GM19035 (cell line): ENCODE results near the gene SMIM26.

Experiments
- ATAC-seq: cut with Tn5 transposase; IDR thresholded peaks from one replicate; pipeline ENCODE4 v1.9.1; 2021; ENCODE audit not compliant: unreplicated experiment

SMIM26 gene

DNA sequence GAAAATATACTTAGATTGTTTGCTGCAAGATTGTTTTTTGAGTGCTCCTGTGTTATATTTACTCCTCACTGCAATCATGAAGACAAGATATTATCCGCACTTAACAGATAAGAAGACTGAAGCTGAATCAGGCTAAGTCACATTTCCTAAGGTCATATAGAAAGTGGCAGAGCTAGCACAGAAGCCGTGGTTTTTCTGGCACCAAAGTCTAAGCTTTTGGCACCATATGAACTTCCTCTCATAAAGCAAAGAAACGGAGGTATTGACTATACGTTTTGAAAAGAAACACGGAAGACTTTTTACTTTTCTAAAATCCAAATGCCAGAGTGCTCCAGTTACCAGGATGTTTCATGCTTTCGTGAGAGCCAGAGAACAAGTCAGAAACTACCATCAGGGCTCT is 11.3 kb downstream of the SMIM26 start:
- no peak for ATAC-seq

DNA sequence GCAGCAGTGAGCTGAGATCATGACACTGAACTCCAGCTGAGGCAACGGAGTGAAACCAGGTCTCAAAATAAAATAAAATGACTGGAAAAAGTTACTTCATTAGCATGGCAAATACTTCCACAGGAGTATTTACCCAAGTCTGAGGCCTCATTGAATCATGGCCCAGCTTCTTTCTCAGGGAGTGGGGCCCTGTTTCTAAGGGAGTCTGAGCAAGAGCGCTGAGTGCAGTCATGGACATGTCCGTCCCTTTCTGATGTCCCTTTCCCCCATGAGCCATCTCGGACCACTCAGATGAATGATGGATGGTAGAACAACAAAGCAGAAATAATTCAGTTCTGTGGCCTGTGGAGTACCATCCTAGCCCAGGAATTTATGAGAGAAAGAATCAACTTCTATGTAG is 12.8 kb downstream of the SMIM26 start:
- no peak for ATAC-seq

DNA sequence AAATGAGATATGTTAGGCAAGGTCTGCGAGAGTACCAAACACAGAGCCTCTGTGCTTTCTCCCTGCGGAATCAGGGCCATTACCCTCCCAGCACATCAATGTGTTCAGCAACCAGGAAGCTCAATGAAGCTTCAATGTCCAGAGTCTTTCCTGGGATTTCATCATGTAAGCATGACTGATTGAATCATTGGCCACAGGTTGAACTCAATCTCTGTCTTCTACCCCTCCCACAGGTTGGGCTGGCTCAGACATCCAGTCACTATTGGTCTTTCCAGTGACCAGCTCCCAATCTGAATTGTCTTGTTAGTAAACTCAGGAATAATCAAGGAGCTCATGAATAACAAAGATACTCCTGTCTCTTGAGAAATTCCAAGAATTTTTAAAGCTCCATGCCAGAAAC is 17.9 kb downstream of the SMIM26 start:
- no peak for ATAC-seq

DNA sequence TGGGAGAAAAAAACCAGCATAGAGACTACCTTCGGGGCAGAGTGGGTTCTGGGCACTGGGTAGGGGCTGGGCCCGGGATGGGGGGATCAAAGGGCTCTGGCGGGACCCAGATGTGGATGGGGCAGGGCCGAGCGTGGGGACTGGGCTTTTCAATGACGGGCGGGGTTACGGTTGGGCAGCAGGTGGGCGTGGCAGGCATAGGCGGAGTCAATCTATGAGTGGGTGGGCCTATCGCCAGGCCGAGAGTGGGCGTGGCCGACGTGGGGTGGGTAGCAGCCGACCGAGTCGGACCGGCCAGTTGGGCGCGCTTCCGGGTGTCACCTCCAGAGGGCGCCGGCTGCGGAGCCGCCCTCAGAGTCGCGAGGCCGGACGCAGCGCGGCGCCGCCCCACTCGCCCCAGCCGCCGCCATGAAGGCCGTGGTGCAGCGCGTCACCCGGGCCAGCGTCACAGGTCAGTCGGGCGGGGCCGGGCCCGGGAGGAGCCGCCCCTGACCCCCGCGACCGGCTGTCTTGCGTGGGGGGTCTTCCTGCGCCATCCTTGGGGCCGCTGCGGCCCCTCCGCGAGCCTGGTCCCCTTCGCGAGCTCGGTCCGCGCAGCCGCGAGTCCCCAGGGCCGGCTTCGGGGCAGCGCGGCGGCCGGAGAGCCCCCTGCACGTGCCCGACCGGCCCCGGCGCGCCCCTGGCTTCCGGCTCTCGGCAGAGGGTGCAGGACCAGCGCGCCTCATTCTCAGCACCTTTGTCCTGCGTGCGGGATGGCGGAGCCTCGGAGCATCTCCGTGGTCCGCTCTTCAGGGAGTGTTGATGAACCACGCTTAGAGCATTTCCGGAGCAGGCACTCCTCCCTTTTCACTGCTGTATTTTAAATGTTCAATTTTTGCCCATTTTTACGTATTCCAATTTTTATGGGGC is 20.7 kb downstream of the SMIM26 start, which contains the start of gene DTD1:
TSS of gene DTD1 (plus strand) at position 390 of the 909 bp plus-strand sequence. CDS start at position 409, 19 bp downstream.
- ATAC-seq = peak; percentile 90

DNA sequence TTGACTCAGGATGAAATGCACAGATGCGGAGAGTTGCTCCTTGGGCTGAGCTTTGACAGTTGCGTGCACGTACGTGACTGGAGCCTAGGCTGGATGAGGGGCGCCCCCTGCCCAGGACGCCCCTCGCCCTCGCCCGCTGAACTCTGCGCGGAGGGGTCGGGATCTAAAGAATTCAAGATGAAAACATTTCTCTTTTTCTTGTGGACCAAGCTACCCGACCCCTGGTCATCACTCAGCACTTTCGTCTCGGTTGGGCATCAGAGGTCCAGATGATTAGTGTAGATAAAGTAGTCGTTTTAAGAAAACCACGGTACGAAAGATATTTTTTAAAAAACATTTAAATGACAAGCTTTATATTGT is 21.3 kb downstream of the SMIM26 start:
- ATAC-seq = peak; percentile 2

DNA sequence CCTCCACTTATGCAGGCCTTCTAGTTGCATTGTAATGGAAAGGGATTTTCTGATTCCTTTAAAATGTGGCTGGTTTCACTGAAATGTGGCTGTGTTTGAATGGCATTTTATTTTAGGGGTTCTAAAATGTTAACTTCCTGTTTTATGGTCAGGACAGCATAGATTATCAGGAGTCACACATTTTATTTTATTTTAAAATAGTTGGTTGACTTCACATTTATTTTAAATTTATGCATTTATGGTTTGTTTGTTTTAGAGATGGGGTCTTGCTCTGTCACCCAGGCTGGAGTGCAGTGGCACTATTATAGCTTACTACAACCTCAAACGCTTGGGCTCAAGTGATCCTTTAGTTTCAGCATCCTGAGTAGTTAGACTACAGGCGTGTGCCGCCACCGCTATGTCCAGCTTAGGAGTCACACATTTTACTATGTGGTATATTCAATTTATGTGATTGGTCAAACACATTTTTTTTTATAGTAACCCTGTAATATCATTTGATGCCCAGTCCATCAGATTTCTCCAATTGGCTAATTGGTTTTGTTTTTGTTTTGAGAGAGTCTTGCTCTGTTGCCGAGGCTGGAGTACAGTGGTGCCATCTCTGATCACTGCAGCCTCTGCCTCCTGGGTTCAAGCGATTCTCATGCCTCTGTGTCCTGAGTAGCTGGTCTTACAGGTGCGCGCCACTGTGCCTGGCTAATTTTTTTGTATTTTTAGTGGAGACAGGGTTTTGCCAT is 22.9 kb downstream of the SMIM26 start:
- ATAC-seq = no peak

DNA sequence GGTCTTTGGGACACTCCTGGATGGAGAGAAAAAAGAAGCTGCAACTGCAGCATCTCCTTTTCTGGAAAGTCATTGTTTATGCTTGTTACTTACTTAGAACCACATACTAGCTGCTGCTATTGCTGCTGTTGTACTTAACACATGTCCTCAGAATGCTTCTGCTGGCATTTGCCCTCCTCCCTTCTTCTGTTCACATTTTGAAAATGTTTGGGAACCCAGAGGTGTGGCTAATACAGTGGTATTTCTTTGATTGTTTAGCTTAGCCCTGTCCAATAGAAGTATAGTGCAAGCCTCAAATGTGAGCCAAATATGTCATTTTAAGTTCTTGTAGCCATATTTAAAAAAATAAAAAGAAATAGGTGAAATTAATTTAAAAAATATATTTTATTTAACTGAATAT is 29.0 kb downstream of the SMIM26 start:
- no peak for ATAC-seq

DNA sequence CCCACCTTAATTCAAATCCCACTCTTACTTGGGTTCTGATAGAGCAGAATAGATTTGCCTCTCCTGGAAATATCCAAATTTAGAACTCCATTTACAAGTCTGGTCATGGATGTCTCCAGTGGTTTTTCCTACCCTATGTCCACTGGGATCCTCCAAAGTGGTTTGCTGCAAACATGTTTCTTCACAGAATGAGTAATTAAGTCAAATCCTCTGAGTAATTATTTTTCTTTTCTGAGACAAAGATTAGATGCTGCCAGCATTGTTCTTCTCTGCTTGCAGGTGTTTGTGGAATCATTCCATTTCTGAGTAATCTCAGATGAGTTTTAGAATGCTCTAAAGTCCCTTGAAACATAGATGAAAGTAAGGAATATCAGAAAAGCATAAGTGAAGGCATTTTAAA is 42.5 kb downstream of the SMIM26 start:
- ATAC-seq = no peak

DNA sequence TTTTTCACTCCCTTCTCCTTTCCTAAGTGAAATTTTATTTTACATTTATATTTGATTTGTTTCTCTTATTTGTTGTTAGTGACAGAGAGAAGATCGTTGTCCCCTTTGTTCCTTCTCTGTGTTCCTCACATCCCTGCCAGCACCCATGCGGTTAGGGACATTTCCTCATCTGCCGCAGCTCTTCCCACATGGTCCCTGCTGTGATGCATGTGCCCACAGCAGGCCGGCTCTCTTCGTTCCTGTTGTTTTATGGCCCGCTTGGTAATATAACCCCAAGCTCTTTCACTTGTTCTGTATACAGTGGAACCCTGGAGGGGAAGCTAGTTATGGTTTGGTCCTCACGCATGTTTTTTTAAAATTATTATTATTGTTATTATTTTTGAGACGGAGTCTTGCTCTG is 44.3 kb downstream of the SMIM26 start:
- no peak for ATAC-seq

DNA sequence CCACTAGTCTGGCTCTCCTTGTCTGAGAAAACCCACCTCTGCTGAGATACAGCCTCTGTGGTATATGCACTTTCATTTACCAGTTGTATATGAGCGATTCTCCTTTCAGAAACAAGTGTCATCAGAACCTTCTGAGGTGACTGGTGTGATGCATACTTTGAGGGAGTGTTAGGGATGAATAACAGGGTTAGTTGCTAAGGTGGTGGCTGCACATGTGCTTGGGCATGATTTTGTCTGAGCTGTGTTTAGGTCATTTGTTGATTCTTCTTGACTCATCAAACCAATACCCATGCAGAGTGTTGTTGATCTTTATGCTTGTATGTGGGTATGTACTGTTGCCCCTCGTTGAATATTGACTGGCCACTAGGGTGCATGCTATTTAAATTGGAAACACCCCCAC is 46.3 kb downstream of the SMIM26 start:
- no peak for ATAC-seq

DNA sequence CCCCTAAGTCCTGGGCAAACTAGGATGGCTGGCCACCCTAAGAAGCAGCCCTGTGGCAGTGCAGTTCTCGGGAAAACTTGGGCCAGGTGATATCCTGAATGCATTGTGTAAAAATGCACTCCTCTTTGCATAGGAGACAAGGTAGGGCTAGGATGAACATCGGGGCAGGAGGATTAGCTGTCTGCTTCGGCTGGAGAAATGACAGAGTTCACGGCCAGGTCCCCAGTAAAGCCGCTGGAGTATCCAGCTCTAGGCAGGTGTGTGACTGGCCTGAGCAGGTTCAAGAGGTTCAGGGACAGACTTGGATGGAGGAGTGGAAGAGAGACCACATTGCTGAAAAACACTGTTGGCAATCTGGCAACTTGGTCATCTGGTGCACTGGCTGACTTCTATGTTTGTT is 47.0 kb downstream of the SMIM26 start:
- no peak for ATAC-seq

DNA sequence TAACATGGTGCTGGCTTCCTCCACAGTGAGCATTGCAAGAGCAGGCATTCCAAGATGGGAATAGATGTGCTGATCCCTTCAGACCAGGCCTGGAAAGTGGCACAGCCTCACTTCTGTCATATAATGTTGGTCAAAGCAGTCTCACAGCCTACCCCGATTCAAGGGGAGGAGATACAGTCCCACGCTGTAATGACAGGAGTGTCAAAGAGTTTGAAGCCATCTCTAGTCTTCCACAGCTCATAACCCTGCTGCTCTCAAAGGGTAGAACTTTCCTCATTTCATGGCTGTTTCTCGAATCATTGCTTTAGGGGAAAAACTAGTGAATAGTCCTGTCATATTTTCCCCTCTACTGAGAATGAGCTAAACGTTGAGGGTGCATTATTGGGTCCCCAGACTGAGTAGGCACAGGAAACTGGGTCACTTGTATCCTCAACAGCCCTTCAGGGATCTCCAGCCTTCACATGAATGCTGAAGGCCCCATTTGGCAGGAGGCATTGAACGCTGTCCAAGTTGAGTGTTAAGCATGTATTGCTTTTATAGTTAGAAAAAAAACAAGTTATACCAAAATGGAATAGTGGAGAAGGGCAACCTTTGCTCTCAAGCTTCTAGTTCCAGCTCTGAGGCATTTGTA is 47.9 kb downstream of the SMIM26 start:
- no peak for ATAC-seq
